Measurements from ENCODE around the gene INPP4B.

- TF ChIP-seq POLR2A (IDR thresholded peaks at IDR 0.05) = no peak
- no peak for TF ChIP-seq CTCF (IDR thresholded peaks at IDR 0.05)
These were observed 264.2 kb downstream of the INPP4B start for GRCh38 chr4:142581881-142582280.

Measured in ovary (tissue), 3 donors.